GM23248 (cell line): ENCODE results near the gene ATP2B1. TPM values are rescaled to one million over a fixed set of nuclear protein-coding genes. Genes with fewer than 3 reads are reported as not detected.
A peak's percentile ranks its signal among the peaks of the same experiment; 100 is the strongest.

Experiments
- DNase-seq: peaks from one replicate; pipeline ENCODE4 v3.0.0-alpha.2; 2015
- H2AFZ ChIP-seq: fragments of 200-600 bp; sonication (generic); 2 replicates; pipeline ENCODE4 v1.6.1; 2016; ENCODE audit warnings: antibody characterized with exemption
- H3F3A ChIP-seq: fragments of 200-600 bp; sonication (generic); 2 replicates; pipeline ENCODE4 v1.6.1; 2016; ENCODE audit warnings: mild to moderate bottlenecking, antibody characterized with exemption, mixed run types; ENCODE audit not compliant: insufficient read depth
- H3K27ac ChIP-seq: fragments of 200-600 bp; sonication (generic); 2 replicates; pipeline ENCODE4 v1.5.1; 2016; ENCODE audit warnings: mild to moderate bottlenecking
- H3K27me3 ChIP-seq: fragments of 200-600 bp; sonication (generic); replicated peaks from 2 replicates; pipeline ENCODE4 v1.6.1; 2016; ENCODE audit warnings: mild to moderate bottlenecking; ENCODE audit not compliant: insufficient read depth
- H3K36me3 ChIP-seq: fragments of 200-600 bp; sonication (generic); 2 replicates; pipeline ENCODE4 v1.6.1; 2016; ENCODE audit warnings: low read depth, mild to moderate bottlenecking
- H3K4me1 ChIP-seq: fragments of 200-600 bp; sonication (generic); 2 replicates; pipeline ENCODE4 v1.6.1; 2016; ENCODE audit warnings: mild to moderate bottlenecking; ENCODE audit not compliant: insufficient read depth
- H3K4me2 ChIP-seq: fragments of 200-600 bp; sonication (generic); one replicate; pipeline ENCODE4 v1.6.1; 2016; ENCODE audit warnings: mild to moderate bottlenecking; ENCODE audit not compliant: unreplicated experiment
- H3K4me3 ChIP-seq: fragments of 200-600 bp; sonication (generic); 2 replicates; pipeline ENCODE4 v1.5.1; 2016; ENCODE audit warnings: mild to moderate bottlenecking
- H3K79me2 ChIP-seq: fragments of 200-600 bp; sonication (generic); 2 replicates; pipeline ENCODE4 v1.6.1; 2016; ENCODE audit warnings: mild to moderate bottlenecking; ENCODE audit not compliant: insufficient read depth
- H3K9ac ChIP-seq: fragments of 200-600 bp; sonication (generic); 2 replicates; pipeline ENCODE4 v1.6.1; 2016; ENCODE audit warnings: mild to moderate bottlenecking
- H3K9me2 ChIP-seq: fragments of 200-600 bp; sonication (generic); 2 replicates; pipeline ENCODE4 v1.6.1; 2016; ENCODE audit warnings: mixed run types, mild to moderate bottlenecking, moderate library complexity; ENCODE audit not compliant: insufficient read depth
- H3K9me3 ChIP-seq: fragments of 200-600 bp; sonication (generic); one replicate; pipeline ENCODE4 v1.6.1; 2017; ENCODE audit warnings: low read depth
- H4K20me1 ChIP-seq: fragments of 200-600 bp; sonication (generic); 2 replicates; pipeline ENCODE4 v1.6.0; 2016; ENCODE audit not compliant: insufficient read depth
- EZH2 ChIP-seq: fragments of 200-600 bp; sonication (generic); IDR thresholded peaks from 2 replicates; pipeline ENCODE4 v1.6.1; 2018; ENCODE audit warnings: antibody characterized with exemption, mild to moderate bottlenecking; ENCODE audit not compliant: insufficient read depth, poor library complexity, severe bottlenecking
- EZH2phosphoT487 ChIP-seq: fragments of 200-600 bp; sonication (generic); IDR thresholded peaks from 2 replicates; pipeline ENCODE4 v1.6.1; 2018; ENCODE audit warnings: antibody characterized with exemption, moderate library complexity, mild to moderate bottlenecking, low read depth; ENCODE audit not compliant: insufficient read depth
- WGBS, 2 experiments: methylation state at CpG; one replicate each; pipeline ENCODE4 v1.1.6; 2015 to 2017; ENCODE audit warnings: low lambda C conversion rate in 2 of 2, low coverage in 1 of 2; ENCODE audit errors: missing lambda C conversion rate in 2 of 2; 5-methylcytosine and 5-hydroxymethylcytosine counted together
- in situ Hi-C: fragments of 300-500 bp; cut with MboI; formaldehyde crosslinking; loops from 2 replicates; pipeline ENCODE4 v1.15.0; 2020
- polyA plus RNA-seq: library from polyadenylated mRNA; unstranded; fragments of >200 nt; fragmentation: Nextera tagmentation; extraction: Ambion mirVana; gene quantifications from 2 replicates; pipeline ENCODE4 v1.2.1, GENCODE V29; 2016
- total RNA-seq: library from RNA; depleted of rRNA; stranded (reverse); fragments of >200 nt; shearing (Covaris generic); gene quantifications from 2 replicates; pipeline ENCODE4 v1.2.3, GENCODE V29; 2014

Gene ATP2B1
- total and polyA plus RNA-seq, 2 experiments from 2014 or later = 34.5 to 80.1 TPM

- in situ Hi-C loops = no loop called here
These were observed 17.0 kb downstream of the ATP2B1 start for GRCh38 chr12:89691659-89692058.

GRCh38 chr12:89690925-89691324 is 17.7 kb downstream of the ATP2B1 start:
- in situ Hi-C loops = no loop called here
- Histone ChIP-seq H3F3A (0 out of 2 replicates have a peak, but pooled peaks cover 6% of the 10 kb centered on the region), H3K9me2 (no peaks in the 10 kb centered on the region; the same call in 1 of the 2 replicates), H3K9ac (no peak overlapping the region), H2AFZ (no peak overlapping the region), H3K4me2 (no peak overlapping the region), H4K20me1 (peaks cover 15% of the 10 kb centered on the region), H3K4me3 (no peak overlapping the region), H3K36me3 (no peaks in the 10 kb centered on the region), H3K9me3 (no peaks in the 10 kb centered on the region), H3K79me2 (peaks cover 100% of the 10 kb centered on the region), H3K27ac (no peak overlapping the region), H3K4me1 (peaks cover 23% of the 10 kb centered on the region), H3K27me3 (no peaks in the 10 kb centered on the region)
- TF ChIP-seq EZH2 (no peak), EZH2phosphoT487 (no peak)
- 3 to 6% methylated on average over 1 of the region's 1 CpG for WGBS, 2 experiments
- peak; percentile 51 for DNase-seq

More at GRCh38 chr12:89691659-89692058, 17.0 kb downstream of the ATP2B1 start:
- Histone ChIP-seq H3K9me3 (no peaks in the 10 kb centered on the region), H3K27ac (no peak overlapping the region), H3K27me3 (no peaks in the 10 kb centered on the region), H3K9me2 (no peaks in the 10 kb centered on the region), H3K9ac (no peak overlapping the region), H3K4me2 (no peak overlapping the region), H4K20me1 (peaks cover 19% of the 10 kb centered on the region), H3K4me3 (no peak overlapping the region), H2AFZ (no peak overlapping the region), H3K79me2 (peaks cover 100% of the 10 kb centered on the region), H3F3A (0 out of 2 replicates have a peak, but pooled peaks cover 6% of the 10 kb centered on the region), H3K36me3 (no peaks in the 10 kb centered on the region), H3K4me1 (peaks cover 23% of the 10 kb centered on the region)
- no peak for DNase-seq
- TF ChIP-seq EZH2phosphoT487 (no peak), EZH2 (no peak)
- WGBS, 2 experiments = 95 to 100% methylated on average over 1 of the region's 1 CpG

GRCh38 chr12:89689306-89689705 is 19.3 kb downstream of the ATP2B1 start:
- no peaks in the 10 kb centered on the region for H3K36me3 ChIP-seq
- H3K27me3 ChIP-seq = no peaks in the 10 kb centered on the region
- no peak overlapping the region for H3K27ac ChIP-seq
- WGBS, 2 experiments = 93 to 96% methylated on average over 3 of the region's 3 CpGs
- peaks cover 100% of the 10 kb centered on the region for H3K79me2 ChIP-seq
- TF ChIP-seq EZH2 (no peak), EZH2phosphoT487 (no peak)
- H3F3A ChIP-seq = 0 out of 2 replicates have a peak, but pooled peaks cover 6% of the 10 kb centered on the region
- H3K9ac ChIP-seq = no peak overlapping the region
- in situ Hi-C loops = no loop called here
- no peak for DNase-seq
- H3K4me1 ChIP-seq = peaks cover 16% of the 10 kb centered on the region
- H3K9me3 ChIP-seq = no peaks in the 10 kb centered on the region
- H3K4me2 ChIP-seq = no peak overlapping the region
- H3K9me2 ChIP-seq = no peaks in the 10 kb centered on the region; the same call in 1 of the 2 replicates
- no peak overlapping the region for H2AFZ ChIP-seq
- H3K4me3 ChIP-seq = no peak overlapping the region
- peaks cover 15% of the 10 kb centered on the region for H4K20me1 ChIP-seq

GRCh38 chr12:89686311-89686710 is 22.3 kb downstream of the ATP2B1 start:
- H3K79me2 ChIP-seq = peaks cover 100% of the 10 kb centered on the region
- 93% methylated on average over 2 of the region's 2 CpGs for WGBS, 2 experiments
- TF ChIP-seq EZH2phosphoT487 = no peak
- TF ChIP-seq EZH2 = no peak
- no peak overlapping the region for H3K4me3 ChIP-seq
- peaks cover 9% of the 10 kb centered on the region for H3K4me1 ChIP-seq
- H3K9ac ChIP-seq = no peak overlapping the region
- in situ Hi-C loops = no loop called here
- H4K20me1 ChIP-seq = peaks cover 13% of the 10 kb centered on the region
- DNase-seq = no peak
- no peaks in the 10 kb centered on the region for H3K27me3 ChIP-seq
- H3F3A ChIP-seq = 0 out of 2 replicates have a peak, but pooled peaks cover 6% of the 10 kb centered on the region
- no peaks in the 10 kb centered on the region for H3K9me3 ChIP-seq
- H2AFZ ChIP-seq = no peak overlapping the region
- H3K9me2 ChIP-seq = no peaks in the 10 kb centered on the region; the same call in 1 of the 2 replicates
- H3K36me3 ChIP-seq = 0 out of 2 replicates have a peak, but pooled peaks cover 10% of the 10 kb centered on the region
- no peak overlapping the region for H3K27ac ChIP-seq
- no peak overlapping the region for H3K4me2 ChIP-seq

GRCh38 chr12:89685363-89685972 is 23.2 kb downstream of the ATP2B1 start:
- H3K9me2 ChIP-seq = no peaks in the 10 kb centered on the region; the same call in 1 of the 2 replicates
- peaks cover under 1% of the 10 kb centered on the region for H3K4me1 ChIP-seq
- TF ChIP-seq EZH2phosphoT487 = no peak
- no peak for TF ChIP-seq EZH2
- H2AFZ ChIP-seq = no peak overlapping the region
- H3K27me3 ChIP-seq = no peaks in the 10 kb centered on the region
- DNase-seq = no peak
- H3K9ac ChIP-seq = no peak overlapping the region
- peaks cover 100% of the 10 kb centered on the region for H3K79me2 ChIP-seq
- H3K27ac ChIP-seq = no peak overlapping the region
- peaks cover 13% of the 10 kb centered on the region for H4K20me1 ChIP-seq
- H3K4me2 ChIP-seq = no peak overlapping the region
- in situ Hi-C loops = no loop called here
- no peaks in the 10 kb centered on the region for H3F3A ChIP-seq
- no peak overlapping the region for H3K4me3 ChIP-seq
- H3K36me3 ChIP-seq = 0 out of 2 replicates have a peak, but pooled peaks cover 10% of the 10 kb centered on the region
- no peaks in the 10 kb centered on the region for H3K9me3 ChIP-seq
